Neural progenitor cell (in vitro differentiated cells): ENCODE measurements around the gene ZCCHC7.

Source experiments
- EZH2 ChIP-seq: fragments of 200-600 bp; sonication (generic); IDR thresholded peaks from 2 replicates; pipeline ENCODE4 v1.6.1; 2017; ENCODE audit warnings: antibody characterized with exemption, mild to moderate bottlenecking, moderate library complexity
- EZH2phosphoT487 ChIP-seq: fragments of 200-600 bp; sonication (generic); IDR thresholded peaks from 2 replicates; pipeline ENCODE4 v1.6.1; 2017; ENCODE audit warnings: antibody characterized with exemption
- TF ChIP-seq, protein P1 (sequence below): fragments of 200-600 bp; sonication (generic); IDR thresholded peaks from 2 replicates; pipeline ENCODE4 v1.5.1; 2017; ENCODE audit warnings: antibody characterized with exemption, mild to moderate bottlenecking

DNA sequence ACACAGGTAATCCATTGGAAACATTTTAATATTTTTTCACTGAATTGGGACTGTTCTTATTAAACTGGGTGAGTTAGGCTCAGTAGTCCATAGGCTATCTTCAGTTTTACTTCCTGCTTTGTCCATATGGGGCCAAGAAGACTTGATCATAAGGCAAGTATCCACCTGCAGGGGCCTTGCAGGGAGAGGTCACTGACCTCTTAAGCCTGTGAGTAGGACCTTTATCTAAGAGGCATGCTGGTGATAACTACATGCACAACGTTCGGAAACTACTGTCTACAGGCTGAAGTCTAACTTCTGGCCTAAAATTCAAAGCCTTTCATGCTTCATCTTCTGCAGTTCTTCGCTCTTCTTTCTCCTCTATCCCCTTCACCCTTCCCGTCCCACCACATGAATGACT lies 242.1 kb downstream of the ZCCHC7 start:
- TF ChIP-seq EZH2 (no peak), EZH2phosphoT487 (no peak)
- TF ChIP-seq, protein P1, sequence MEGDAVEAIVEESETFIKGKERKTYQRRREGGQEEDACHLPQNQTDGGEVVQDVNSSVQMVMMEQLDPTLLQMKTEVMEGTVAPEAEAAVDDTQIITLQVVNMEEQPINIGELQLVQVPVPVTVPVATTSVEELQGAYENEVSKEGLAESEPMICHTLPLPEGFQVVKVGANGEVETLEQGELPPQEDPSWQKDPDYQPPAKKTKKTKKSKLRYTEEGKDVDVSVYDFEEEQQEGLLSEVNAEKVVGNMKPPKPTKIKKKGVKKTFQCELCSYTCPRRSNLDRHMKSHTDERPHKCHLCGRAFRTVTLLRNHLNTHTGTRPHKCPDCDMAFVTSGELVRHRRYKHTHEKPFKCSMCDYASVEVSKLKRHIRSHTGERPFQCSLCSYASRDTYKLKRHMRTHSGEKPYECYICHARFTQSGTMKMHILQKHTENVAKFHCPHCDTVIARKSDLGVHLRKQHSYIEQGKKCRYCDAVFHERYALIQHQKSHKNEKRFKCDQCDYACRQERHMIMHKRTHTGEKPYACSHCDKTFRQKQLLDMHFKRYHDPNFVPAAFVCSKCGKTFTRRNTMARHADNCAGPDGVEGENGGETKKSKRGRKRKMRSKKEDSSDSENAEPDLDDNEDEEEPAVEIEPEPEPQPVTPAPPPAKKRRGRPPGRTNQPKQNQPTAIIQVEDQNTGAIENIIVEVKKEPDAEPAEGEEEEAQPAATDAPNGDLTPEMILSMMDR = no peak
